ENCODE results near the gene PCBP3. TPM values are rescaled to one million over a fixed set of nuclear protein-coding genes. Genes with fewer than 3 reads are reported as not detected.
A peak's percentile ranks its signal among the peaks of the same experiment; 100 is the strongest.

The PCBP3 gene
- total and polyA plus RNA-seq, 4 donors = 0.36 to 1.6 (median 0.42) TPM

GRCh38 chr21:45822429-45823099 lies 179.0 kb downstream of the PCBP3 start:
- DNase-seq (ENCODE audit: low spot score) = no peak
- Histone ChIP-seq H3K9ac (ENCODE audit: low read depth in 1 of 2, low read length in 2 of 2) (no peak overlapping the region), H3K27ac (ENCODE audit: low read depth in 1 of 2, low read length in 2 of 2) (peak overlapping the region in 1 of 2 donors; percentile 12), H3K4me3 (ENCODE audit: low read depth in 1 of 3, low read length in 3 of 3) (no peak overlapping the region), H3K9me3 (ENCODE audit: control insufficient read depth in 4 of 4, low read length in 3 of 4) (no peaks in the 10 kb centered on the region), H3K4me1 (ENCODE audit: control insufficient read depth in 4 of 4, insufficient read depth in 4 of 4, low read length in 3 of 4) (peaks cover 0 to 32% (median 22%) of the 10 kb centered on the region in 4 donors), H3K27me3 (ENCODE audit: control insufficient read depth in 4 of 4, insufficient read depth in 4 of 4, low read length in 3 of 4) (no peaks in the 10 kb centered on the region), H3K36me3 (ENCODE audit: control insufficient read depth in 4 of 4, insufficient read depth in 3 of 4, low read depth in 1 of 4, low read length in 3 of 4) (no peaks in the 10 kb centered on the region)
- WGBS = 77% methylated on average over 9 of the region's 9 CpGs
- peak in 1 of 2 donors; percentile 4 for TF ChIP-seq HNF4A (conservative IDR thresholded peaks at IDR 0.05)
- TF ChIP-seq EGR1 (IDR thresholded peaks at IDR 0.05; ENCODE audit: low read depth in 2 of 2) = no peak

DNA sequence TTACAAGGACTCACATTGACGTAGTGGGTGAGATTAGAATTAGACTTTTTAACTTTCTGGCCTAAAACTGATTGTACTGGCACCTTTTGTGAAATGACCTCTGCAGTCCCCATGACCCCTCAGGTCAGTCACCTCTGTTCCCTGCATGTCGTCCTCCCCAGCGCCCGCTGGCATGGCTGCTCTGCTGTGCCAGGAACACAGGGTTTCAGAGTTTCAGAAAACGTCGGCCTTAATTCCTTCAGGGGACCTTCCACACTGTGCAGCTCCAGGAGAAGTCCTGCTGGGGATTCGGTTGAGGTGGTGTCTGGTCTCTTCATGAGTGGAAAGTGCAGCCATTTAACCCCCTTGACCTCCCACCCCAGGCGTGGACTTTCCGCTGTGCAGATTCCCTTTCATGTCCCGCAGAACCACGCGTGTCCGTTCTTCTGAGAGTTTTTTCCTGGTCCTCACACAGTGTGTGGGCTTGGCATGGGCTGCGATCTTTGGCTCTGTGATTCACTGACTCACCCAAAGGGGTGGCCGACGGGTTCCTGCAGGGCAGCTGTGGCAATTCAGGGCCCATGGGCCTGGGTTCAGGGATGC lies 179.7 kb downstream of the PCBP3 start:
- no peaks in the 10 kb centered on the region for H3K9me3 ChIP-seq (ENCODE audit: control insufficient read depth in 4 of 4, low read length in 3 of 4)
- H3K9ac ChIP-seq (ENCODE audit: low read depth in 1 of 2, low read length in 2 of 2) = no peak overlapping the region
- no peaks in the 10 kb centered on the region for H3K36me3 ChIP-seq (ENCODE audit: control insufficient read depth in 4 of 4, insufficient read depth in 3 of 4, low read depth in 1 of 4, low read length in 3 of 4)
- peak overlapping the region in 1 of 2 donors; percentile 12 for H3K27ac ChIP-seq (ENCODE audit: low read depth in 1 of 2, low read length in 2 of 2)
- peaks cover 0 to 32% (median 22%) of the 10 kb centered on the region in 4 donors for H3K4me1 ChIP-seq (ENCODE audit: control insufficient read depth in 4 of 4, insufficient read depth in 4 of 4, low read length in 3 of 4)
- H3K4me3 ChIP-seq (ENCODE audit: low read depth in 1 of 3, low read length in 3 of 3) = no peak overlapping the region
- no peak for TF ChIP-seq JUND (IDR thresholded peaks at IDR 0.05)
- TF ChIP-seq SP1 (IDR thresholded peaks at IDR 0.05) = peak; percentile 58
- no peak for TF ChIP-seq EGR1 (IDR thresholded peaks at IDR 0.05; ENCODE audit: low read depth in 2 of 2)
- TF ChIP-seq YY1 (IDR thresholded peaks at IDR 0.05) = no peak
- no peak for TF ChIP-seq ZBTB33 (IDR thresholded peaks at IDR 0.05)
- TF ChIP-seq, protein P1, sequence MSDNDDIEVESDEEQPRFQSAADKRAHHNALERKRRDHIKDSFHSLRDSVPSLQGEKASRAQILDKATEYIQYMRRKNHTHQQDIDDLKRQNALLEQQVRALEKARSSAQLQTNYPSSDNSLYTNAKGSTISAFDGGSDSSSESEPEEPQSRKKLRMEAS (IDR thresholded peaks at IDR 0.05) = no peak
- TF ChIP-seq RXRA (IDR thresholded peaks at IDR 0.05) = peak; percentile 75 to 94
- TF ChIP-seq TAF1 (conservative IDR thresholded peaks at IDR 0.05) = no peak
- no peak for TF ChIP-seq HNF4G (IDR thresholded peaks at IDR 0.05)
- no peak for TF ChIP-seq ATF3 (IDR thresholded peaks at IDR 0.05)
- no peak for TF ChIP-seq FOXA2 (IDR thresholded peaks at IDR 0.05)
- no peak for TF ChIP-seq RAD21 (IDR thresholded peaks at IDR 0.05)
- TF ChIP-seq NR2F2 (IDR thresholded peaks at IDR 0.05) = peak; percentile 63
- TF ChIP-seq FOXA1 (IDR thresholded peaks at IDR 0.05) = no peak
- TF ChIP-seq HNF4A (conservative IDR thresholded peaks at IDR 0.05) = peak; percentile 27 to 66
- 57% methylated on average over 16 of the region's 16 CpGs for WGBS
- DNase-seq (ENCODE audit: low spot score) = no peak
- no peaks in the 10 kb centered on the region for H3K27me3 ChIP-seq (ENCODE audit: control insufficient read depth in 4 of 4, insufficient read depth in 4 of 4, low read length in 3 of 4)

- TF ChIP-seq, protein P1 (IDR thresholded peaks at IDR 0.05) = no peak
- TF ChIP-seq FOXA2 (IDR thresholded peaks at IDR 0.05) = no peak
- TF ChIP-seq FOXA1 (IDR thresholded peaks at IDR 0.05) = no peak
- TF ChIP-seq NR2F2 (IDR thresholded peaks at IDR 0.05) = no peak
- no peak for TF ChIP-seq YY1 (IDR thresholded peaks at IDR 0.05)
- TF ChIP-seq HNF4G (IDR thresholded peaks at IDR 0.05) = no peak
- no peak for DNase-seq (ENCODE audit: low spot score)
- Histone ChIP-seq H3K9ac (ENCODE audit: low read depth in 1 of 2, low read length in 2 of 2) (no peak overlapping the region), H3K4me3 (ENCODE audit: low read depth in 1 of 3, low read length in 3 of 3) (no peak overlapping the region), H3K27me3 (ENCODE audit: control insufficient read depth in 4 of 4, insufficient read depth in 4 of 4, low read length in 3 of 4) (no peaks in the 10 kb centered on the region), H3K36me3 (ENCODE audit: control insufficient read depth in 4 of 4, insufficient read depth in 3 of 4, low read depth in 1 of 4, low read length in 3 of 4) (no peaks in the 10 kb centered on the region), H3K27ac (ENCODE audit: low read depth in 1 of 2, low read length in 2 of 2) (no peak overlapping the region), H3K9me3 (ENCODE audit: control insufficient read depth in 4 of 4, low read length in 3 of 4) (no peaks in the 10 kb centered on the region), H3K4me1 (ENCODE audit: control insufficient read depth in 4 of 4, insufficient read depth in 4 of 4, low read length in 3 of 4) (peaks cover 0 to 27% (median 22%) of the 10 kb centered on the region in 4 donors)
- WGBS = 88% methylated on average over 8 of the region's 8 CpGs
Observed at GRCh38 chr21:45824546-45825215, 181.2 kb downstream of the PCBP3 start.
